Coronary artery (tissue), 2 donors: Measurements from ENCODE around the gene ACADS.

ENCODE experiments used
- DNase-seq: peaks from one replicate; pipeline ENCODE4 v3.0.0-alpha.2; 2017; ENCODE audit warnings: low spot score
- H3K27ac ChIP-seq, 2 donors: fragments of 200-600 bp; sonication (generic); one replicate each; pipeline ENCODE4 v1.5.1; 2016 to 2019
- H3K4me3 ChIP-seq: fragments of 200-600 bp; sonication (generic); 2 replicates; pipeline ENCODE4 v1.5.1; 2016; ENCODE audit warnings: mild to moderate bottlenecking, moderate library complexity
- TF ChIP-seq, protein P1 (sequence below): fragments of 200-600 bp; sonication (generic); IDR thresholded peaks from one replicate; pipeline ENCODE4 v1.5.1; 2019; ENCODE audit warnings: antibody characterized with exemption

Gene ACADS

GRCh38 chr12:120755269-120755668, 29.6 kb downstream of the ACADS start:
- DNase-seq, result no peak
- H3K4me3 ChIP-seq, result no peak overlapping the region
- TF ChIP-seq, protein P1, sequence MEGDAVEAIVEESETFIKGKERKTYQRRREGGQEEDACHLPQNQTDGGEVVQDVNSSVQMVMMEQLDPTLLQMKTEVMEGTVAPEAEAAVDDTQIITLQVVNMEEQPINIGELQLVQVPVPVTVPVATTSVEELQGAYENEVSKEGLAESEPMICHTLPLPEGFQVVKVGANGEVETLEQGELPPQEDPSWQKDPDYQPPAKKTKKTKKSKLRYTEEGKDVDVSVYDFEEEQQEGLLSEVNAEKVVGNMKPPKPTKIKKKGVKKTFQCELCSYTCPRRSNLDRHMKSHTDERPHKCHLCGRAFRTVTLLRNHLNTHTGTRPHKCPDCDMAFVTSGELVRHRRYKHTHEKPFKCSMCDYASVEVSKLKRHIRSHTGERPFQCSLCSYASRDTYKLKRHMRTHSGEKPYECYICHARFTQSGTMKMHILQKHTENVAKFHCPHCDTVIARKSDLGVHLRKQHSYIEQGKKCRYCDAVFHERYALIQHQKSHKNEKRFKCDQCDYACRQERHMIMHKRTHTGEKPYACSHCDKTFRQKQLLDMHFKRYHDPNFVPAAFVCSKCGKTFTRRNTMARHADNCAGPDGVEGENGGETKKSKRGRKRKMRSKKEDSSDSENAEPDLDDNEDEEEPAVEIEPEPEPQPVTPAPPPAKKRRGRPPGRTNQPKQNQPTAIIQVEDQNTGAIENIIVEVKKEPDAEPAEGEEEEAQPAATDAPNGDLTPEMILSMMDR, result no peak
- no peak overlapping the region for H3K27ac ChIP-seq

- Histone ChIP-seq H3K4me3 (no peak overlapping the region), H3K27ac (no peak overlapping the region)
- TF ChIP-seq, protein P1, result no peak
- DNase-seq, result peak; percentile 17
These were observed 31.7 kb downstream of the ACADS start for GRCh38 chr12:120757226-120757742.

GRCh38 chr12:120757949-120758348, 32.3 kb downstream of the ACADS start:
- Histone ChIP-seq H3K4me3 (no peak overlapping the region), H3K27ac (no peak overlapping the region)
- DNase-seq, result peak; percentile 17
- TF ChIP-seq, protein P1, result no peak

GRCh38 chr12:120758798-120759590, 33.4 kb downstream of the ACADS start:
- TF ChIP-seq, protein P1, result no peak
- peak; percentile 24 for DNase-seq
- no peak overlapping the region for H3K4me3 ChIP-seq
- H3K27ac ChIP-seq, result no peak overlapping the region

DNA sequence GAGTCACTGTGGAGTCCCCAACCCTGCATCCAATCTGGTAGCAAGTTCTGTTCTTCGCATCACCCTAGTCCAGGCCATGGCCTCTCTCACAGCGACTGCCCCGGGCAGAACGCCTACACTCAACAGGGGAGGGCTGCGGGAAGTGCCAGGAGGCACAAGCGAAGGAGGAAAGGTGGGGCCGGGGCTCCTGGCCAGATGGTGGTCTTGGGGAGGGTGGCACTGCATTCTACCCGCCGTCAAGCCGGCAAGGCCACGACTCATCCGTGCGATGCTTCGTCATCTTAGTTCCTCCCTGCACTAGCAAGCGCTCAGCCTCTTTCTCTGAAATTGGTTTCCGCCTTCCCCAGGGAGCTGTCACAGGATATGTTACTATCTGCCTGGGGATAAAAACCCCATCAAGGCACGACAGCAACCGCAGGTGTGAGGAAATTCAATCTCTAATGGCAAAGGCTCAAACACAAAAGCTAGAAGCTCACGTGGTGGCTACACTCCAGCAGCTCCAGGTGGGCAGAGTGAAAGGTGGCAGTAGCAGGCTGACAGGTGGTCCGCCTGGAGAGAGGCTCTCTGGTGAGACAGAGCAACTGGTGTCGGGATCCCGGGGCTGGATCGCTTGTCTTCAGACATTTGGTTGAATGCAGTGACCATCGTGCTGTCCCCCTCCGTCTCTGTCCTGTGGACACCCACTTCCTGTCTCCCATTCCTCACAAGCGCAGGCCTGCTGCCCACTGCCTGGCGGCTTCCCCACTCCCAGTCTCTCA, 34.1 kb downstream of the ACADS start:
- TF ChIP-seq, protein P1, result no peak
- no peak overlapping the region for H3K4me3 ChIP-seq
- DNase-seq, result peak; percentile 49
- H3K27ac ChIP-seq, result no peak overlapping the region

DNA sequence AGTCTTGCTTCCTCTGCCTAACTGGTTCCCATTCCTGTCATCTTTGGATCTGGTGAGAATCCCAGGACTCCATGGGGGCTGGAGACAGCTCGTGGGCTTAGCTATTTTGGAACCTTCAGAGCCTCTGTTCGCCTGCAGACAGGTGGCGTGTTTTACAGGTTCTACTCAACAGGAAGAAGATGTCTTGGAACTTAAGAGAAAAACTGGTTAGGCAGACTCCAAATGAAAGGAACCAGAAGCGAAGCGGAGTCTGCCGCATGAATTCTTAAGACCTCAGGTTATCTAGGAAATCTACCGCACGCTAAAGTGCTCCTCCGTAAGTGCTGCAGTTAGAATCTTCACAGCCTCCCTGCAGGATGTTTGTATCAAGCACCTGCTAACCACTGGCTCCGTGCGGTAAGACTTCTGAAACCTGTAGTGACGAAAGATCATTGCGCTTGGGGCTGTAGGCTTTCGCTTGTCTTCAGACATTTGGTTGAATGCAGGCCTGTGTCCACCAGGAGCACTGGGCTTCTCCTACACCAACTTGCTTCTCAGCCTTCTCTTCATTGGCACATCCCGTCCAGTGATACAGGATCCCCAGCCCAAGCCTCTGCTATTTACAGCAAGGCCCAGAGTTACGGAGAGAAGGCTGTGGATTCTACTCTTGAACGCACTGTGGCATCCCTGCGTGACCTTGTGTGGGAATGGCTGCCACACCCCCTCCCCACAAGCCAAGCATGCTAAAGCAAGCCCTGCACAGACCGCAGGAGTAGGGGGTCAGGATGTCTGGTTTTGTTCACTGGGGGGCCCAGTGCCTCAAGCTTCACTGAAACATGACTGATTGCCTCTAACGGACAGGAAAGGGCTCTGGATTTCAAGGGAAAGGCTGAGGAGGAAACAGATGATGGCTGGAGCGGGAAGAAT, 35.0 kb downstream of the ACADS start:
- Histone ChIP-seq H3K4me3 (no peak overlapping the region), H3K27ac (no peak overlapping the region)
- TF ChIP-seq, protein P1, result no peak
- no peak for DNase-seq
